Neuronal stem cell (in vitro differentiated cells): ENCODE results near the gene MRGPRX4.

ENCODE experiments used
- DNase-seq: peaks from one replicate; pipeline ENCODE4 v3.0.0-alpha.2; 2013; ENCODE audit warnings: low spot score
- H2AFZ ChIP-seq: one replicate; pipeline ENCODE4 v1.6.1; 2013; ENCODE audit warnings: mild to moderate bottlenecking, low read length, inconsistent platforms
- H2AK5ac ChIP-seq: 2 replicates; pipeline ENCODE4 v1.6.1; 2013; ENCODE audit warnings: low read depth, mild to moderate bottlenecking, inconsistent platforms, low read length, moderate library complexity, mixed read lengths
- H2BK120ac ChIP-seq: 2 replicates; pipeline ENCODE4 v1.6.1; 2013; ENCODE audit warnings: low read depth, mild to moderate bottlenecking, inconsistent platforms, low read length, moderate library complexity, mixed read lengths
- H2BK12ac ChIP-seq: one replicate; pipeline ENCODE4 v1.6.1; 2013; ENCODE audit warnings: low read length, inconsistent platforms
- H2BK15ac ChIP-seq: 2 replicates; pipeline ENCODE4 v1.6.1; 2013; ENCODE audit warnings: mild to moderate bottlenecking, low read length, inconsistent platforms, mixed read lengths
- H2BK5ac ChIP-seq: one replicate; pipeline ENCODE4 v1.6.1; 2013; ENCODE audit warnings: inconsistent platforms, mild to moderate bottlenecking, low read length, moderate library complexity
- H3K14ac ChIP-seq: one replicate; pipeline ENCODE4 v1.6.1; 2013; ENCODE audit warnings: low read length, inconsistent platforms
- H3K18ac ChIP-seq: 2 replicates; pipeline ENCODE4 v1.6.1; 2013; ENCODE audit warnings: low read length, inconsistent platforms
- H3K23ac ChIP-seq: 2 replicates; pipeline ENCODE4 v1.6.1; 2013; ENCODE audit warnings: low read depth, mild to moderate bottlenecking, mixed read lengths, low read length, inconsistent platforms; ENCODE audit not compliant: poor library complexity
- H3K27ac ChIP-seq: replicated peaks from 3 replicates; pipeline ENCODE4 v1.5.1; 2013; ENCODE audit warnings: low read length, inconsistent platforms
- H3K27me3 ChIP-seq, 3 experiments: 2 replicates each; pipeline ENCODE4 v1.6.1; 2013; ENCODE audit warnings: low read length in 3 of 3, mild to moderate bottlenecking in 2 of 3, inconsistent platforms in 1 of 3, low read depth in 1 of 3, mixed read lengths in 1 of 3, moderate library complexity in 1 of 3; ENCODE audit not compliant: control insufficient read depth in 3 of 3, insufficient read depth in 3 of 3
- H3K36me3 ChIP-seq, 2 donors: replicated peaks in 1 of 2; 2 replicates each; pipeline ENCODE4 v1.6.1; 2013; ENCODE audit warnings: low read length in 2 of 2; ENCODE audit not compliant: control insufficient read depth in 2 of 2, insufficient read depth in 2 of 2
- H3K4ac ChIP-seq: 2 replicates; pipeline ENCODE4 v1.6.1; 2013; ENCODE audit warnings: inconsistent platforms, mild to moderate bottlenecking, low read length, moderate library complexity
- H3K4me1 ChIP-seq, 2 donors: 1 replicate in 1 of 2; 2 replicates in 1 of 2; pipeline ENCODE4 v1.6.1; 2013; ENCODE audit warnings: low read length in 2 of 2, low read depth in 1 of 2; ENCODE audit not compliant: control insufficient read depth in 2 of 2, insufficient read depth in 1 of 2
- H3K4me2 ChIP-seq: one replicate; pipeline ENCODE4 v1.6.1; 2013; ENCODE audit warnings: mild to moderate bottlenecking, low read length, inconsistent platforms; ENCODE audit not compliant: insufficient read depth, poor library complexity, severe bottlenecking
- H3K4me3 ChIP-seq, 2 donors: 2 replicates each; pipeline ENCODE4 v1.5.1; 2013; ENCODE audit warnings: low read length in 2 of 2, mild to moderate bottlenecking in 2 of 2, inconsistent platforms in 1 of 2, moderate library complexity in 1 of 2
- H3K79me1 ChIP-seq: one replicate; pipeline ENCODE4 v1.6.1; 2013; ENCODE audit warnings: low read depth, mild to moderate bottlenecking, inconsistent platforms, low read length, moderate library complexity
- H3K9ac ChIP-seq: one replicate; pipeline ENCODE4 v1.6.1; 2013; ENCODE audit warnings: mild to moderate bottlenecking, low read depth, low read length, inconsistent platforms; ENCODE audit not compliant: poor library complexity
- H3K9me3 ChIP-seq, 2 donors: replicated peaks in 1 of 2; 2 replicates each; pipeline versions ENCODE3 to v1.6.1; 2013; ENCODE audit warnings: low read length in 2 of 2, mild to moderate bottlenecking in 2 of 2, inconsistent platforms in 1 of 2, low read depth in 1 of 2, mixed read lengths in 1 of 2, moderate library complexity in 1 of 2; ENCODE audit not compliant: control insufficient read depth in 2 of 2, insufficient read depth in 1 of 2
- H4K8ac ChIP-seq: one replicate; pipeline ENCODE4 v1.6.1; 2013; ENCODE audit warnings: low read depth, mild to moderate bottlenecking, inconsistent platforms, low read length, moderate library complexity
- H4K91ac ChIP-seq: one replicate; pipeline ENCODE4 v1.6.1; 2013; ENCODE audit warnings: low read length, low read depth, mild to moderate bottlenecking, inconsistent platforms; ENCODE audit not compliant: poor library complexity
- WGBS, 2 donors: extraction: QIAGEN DNeasy Blood & Tissue Kit; methylation state at CpG; one replicate each; pipeline ENCODE4 v1.1.7; 2013; ENCODE audit warnings: missing lambda C conversion rate in 2 of 2, mixed read lengths in 1 of 2; ENCODE audit not compliant: insufficient read length in 2 of 2, insufficient replicate concordance in 1 of 2; ENCODE audit errors: extremely low coverage in 2 of 2; 5-methylcytosine and 5-hydroxymethylcytosine counted together

MRGPRX4 gene

DNA sequence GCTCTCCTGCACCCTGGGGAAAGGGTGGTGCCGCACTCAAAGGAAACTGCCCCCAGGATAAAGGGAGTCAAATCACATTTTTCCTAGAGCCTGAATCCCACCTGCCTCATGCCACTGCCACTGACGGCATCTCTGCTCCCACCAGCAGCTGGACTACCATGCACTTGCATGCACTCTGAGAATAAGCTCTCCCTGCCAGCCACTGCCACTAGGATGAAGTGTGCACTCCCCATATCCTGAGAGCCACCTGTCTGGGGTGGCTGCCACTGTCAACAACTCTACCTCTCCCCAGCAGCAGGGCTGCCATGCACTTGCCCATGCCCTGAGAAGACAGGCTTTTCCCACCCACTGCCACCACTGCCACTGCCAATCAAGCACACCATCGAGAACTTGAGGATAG lies 31.6 kb downstream of the MRGPRX4 start:
- Histone ChIP-seq H3K4me3 (no peak overlapping the region), H3K23ac (no peak overlapping the region), H3K4ac (no peak overlapping the region), H2AK5ac (no peak overlapping the region), H3K4me2 (no peak overlapping the region), H2AFZ (no peak overlapping the region), H2BK120ac (no peak overlapping the region), H3K27ac (no peak overlapping the region), H4K8ac (no peak overlapping the region), H3K4me1 (no peaks in the 10 kb centered on the region), H4K91ac (no peak overlapping the region), H3K27me3 (peaks cover 0 to 3% (median 2%) of the 10 kb centered on the region in 3 experiments), H2BK5ac (no peak overlapping the region), H3K36me3 (no peaks in the 10 kb centered on the region), H3K9me3 (no peaks in the 10 kb centered on the region), H3K14ac (peak overlapping the region; percentile 32), H3K18ac (no peak overlapping the region), H2BK12ac (no peak overlapping the region), H3K79me1 (no peaks in the 10 kb centered on the region), H2BK15ac (peak overlapping the region; percentile 75), H3K9ac (no peak overlapping the region)
- DNase-seq: no peak
- WGBS, 2 donors: no CpG with 5 or more reads among the region's 3 CpGs

DNA sequence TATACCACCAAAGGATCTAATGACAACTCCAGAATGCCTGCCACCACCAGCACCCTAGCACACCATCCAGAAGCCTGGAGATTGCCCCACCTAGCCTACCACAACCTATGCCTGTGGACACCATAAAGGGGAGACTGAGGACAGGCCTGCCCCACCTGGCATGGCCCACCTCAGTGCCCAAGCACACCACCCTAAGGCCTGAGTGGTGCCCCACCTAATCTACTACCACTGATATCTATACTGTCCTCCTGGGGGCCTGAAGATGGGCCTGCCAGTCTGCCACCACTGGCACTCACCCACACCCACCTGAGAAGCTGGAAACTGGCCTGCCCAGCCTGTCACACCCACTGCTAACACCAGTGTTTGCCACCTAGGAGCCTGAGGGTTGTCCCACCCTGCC lies 32.1 kb downstream of the MRGPRX4 start:
- H3K9me3 ChIP-seq: no peaks in the 10 kb centered on the region
- no peaks in the 10 kb centered on the region for H3K79me1 ChIP-seq
- H4K91ac ChIP-seq: no peak overlapping the region
- no peak overlapping the region for H3K4me2 ChIP-seq
- H3K36me3 ChIP-seq: no peaks in the 10 kb centered on the region
- no peak overlapping the region for H2BK12ac ChIP-seq
- no peak overlapping the region for H2BK5ac ChIP-seq
- peak overlapping the region; percentile 45 for H2AK5ac ChIP-seq
- no peak overlapping the region for H4K8ac ChIP-seq
- no peak overlapping the region for H3K14ac ChIP-seq
- no peak for DNase-seq
- H3K4me3 ChIP-seq: no peak overlapping the region
- no peak overlapping the region for H2BK120ac ChIP-seq
- no peak overlapping the region for H3K9ac ChIP-seq
- H3K4ac ChIP-seq: no peak overlapping the region
- peaks cover 0 to 3% (median 2%) of the 10 kb centered on the region in 3 experiments for H3K27me3 ChIP-seq
- H3K27ac ChIP-seq: no peak overlapping the region
- no peak overlapping the region for H2AFZ ChIP-seq
- H3K23ac ChIP-seq: no peak overlapping the region
- H2BK15ac ChIP-seq: no peak overlapping the region
- peak overlapping the region; percentile 31 for H3K18ac ChIP-seq
- H3K4me1 ChIP-seq: no peaks in the 10 kb centered on the region

DNA sequence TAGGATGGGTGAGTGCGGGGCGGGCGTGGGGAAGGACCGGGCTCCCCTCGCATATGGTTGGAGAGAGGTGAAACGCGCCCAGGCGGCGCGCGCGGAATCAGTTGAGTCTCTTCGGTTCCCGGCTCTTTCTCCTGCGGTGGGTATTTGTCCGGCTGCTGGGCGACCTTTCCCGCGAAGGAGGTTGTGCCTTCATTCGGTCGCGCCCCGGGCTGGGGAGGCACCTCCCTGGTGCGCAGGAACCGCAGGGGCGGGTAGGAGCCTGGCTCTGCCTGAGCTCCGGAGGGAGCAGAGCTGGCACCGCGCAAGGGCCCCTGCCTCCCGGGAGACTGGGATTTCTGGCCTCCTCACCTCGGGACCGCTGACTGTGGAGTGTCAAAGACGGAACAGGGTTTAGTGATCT lies 36.4 kb downstream of the MRGPRX4 start:
- Histone ChIP-seq H3K27ac (no peak overlapping the region), H3K14ac (no peak overlapping the region), H3K9me3 (no peaks in the 10 kb centered on the region), H3K4ac (no peak overlapping the region), H3K18ac (no peak overlapping the region), H2AFZ (no peak overlapping the region), H3K4me3 (no peak overlapping the region), H2AK5ac (no peak overlapping the region), H3K4me2 (no peak overlapping the region), H4K8ac (no peak overlapping the region), H4K91ac (no peak overlapping the region), H3K4me1 (no peaks in the 10 kb centered on the region), H3K9ac (no peak overlapping the region), H3K79me1 (no peaks in the 10 kb centered on the region), H3K36me3 (no peaks in the 10 kb centered on the region), H2BK15ac (no peak overlapping the region), H3K23ac (no peak overlapping the region), H2BK5ac (no peak overlapping the region), H3K27me3 (peaks cover 0 to 7% (median 2%) of the 10 kb centered on the region in 3 experiments), H2BK120ac (no peak overlapping the region), H2BK12ac (peak overlapping the region; percentile 30)
- DNase-seq: no peak
- WGBS, 2 donors: no CpG with 5 or more reads among the region's 33 CpGs

DNA sequence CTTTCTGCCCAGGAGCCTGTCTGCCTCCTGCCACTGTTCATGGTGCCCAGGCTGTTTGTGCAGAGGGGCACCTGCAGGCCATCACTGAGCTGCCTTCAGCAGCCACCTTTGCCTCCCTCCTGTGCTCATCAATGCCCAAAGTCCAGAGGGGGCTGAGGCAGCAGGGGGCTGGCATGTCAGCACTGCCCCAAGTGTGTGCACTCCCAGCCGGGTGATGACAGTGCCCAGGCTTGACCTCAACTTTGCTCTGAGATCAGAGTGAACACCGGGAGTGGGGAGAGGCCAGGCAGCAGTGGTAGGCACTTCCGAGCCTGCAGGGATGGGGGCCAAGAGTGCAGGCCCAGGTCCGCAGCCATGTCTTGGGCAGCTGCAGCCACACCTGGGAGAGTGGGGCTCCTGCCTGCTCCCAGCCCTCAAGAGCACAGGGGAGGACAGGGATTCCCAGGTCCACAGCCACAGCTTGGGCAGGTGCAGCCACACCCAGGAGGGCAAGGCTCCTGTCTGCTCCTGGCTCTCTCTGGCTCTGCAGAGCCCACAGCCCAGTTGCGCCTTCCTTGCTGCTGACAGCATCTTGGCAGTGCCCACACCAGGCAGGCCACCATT lies 48.7 kb downstream of the MRGPRX4 start:
- H3K27ac ChIP-seq: no peak overlapping the region
- H4K91ac ChIP-seq: no peak overlapping the region
- no CpG with 5 or more reads among the region's 5 CpGs for WGBS, 2 donors
- no peaks in the 10 kb centered on the region for H3K4me1 ChIP-seq
- H2BK120ac ChIP-seq: no peak overlapping the region
- H3K14ac ChIP-seq: peak overlapping the region; percentile 47
- H3K23ac ChIP-seq: no peak overlapping the region
- H2AK5ac ChIP-seq: no peak overlapping the region
- no peak overlapping the region for H4K8ac ChIP-seq
- peak overlapping the region; percentile 51 for H3K18ac ChIP-seq
- H2BK15ac ChIP-seq: no peak overlapping the region
- H3K27me3 ChIP-seq: no peaks in the 10 kb centered on the region
- peak overlapping the region in 1 of 2 donors; percentile 61 for H3K4me3 ChIP-seq
- H3K36me3 ChIP-seq: no peaks in the 10 kb centered on the region
- H3K79me1 ChIP-seq: no peaks in the 10 kb centered on the region
- no peak overlapping the region for H3K9ac ChIP-seq
- no peak for DNase-seq
- H3K9me3 ChIP-seq: peaks cover 0 to 2% of the 10 kb centered on the region in 2 donors
- no peak overlapping the region for H2BK5ac ChIP-seq
- H2AFZ ChIP-seq: no peak overlapping the region
- H2BK12ac ChIP-seq: no peak overlapping the region
- H3K4me2 ChIP-seq: no peak overlapping the region
- no peak overlapping the region for H3K4ac ChIP-seq
